Stimulated activated CD8-positive, alpha-beta memory T cell treated with anti-CD3 and anti-CD28 coated beads, Interleukin-12 subunit alpha, Interleukin-12 subunit beta, amount 100 ng/mL, for 1 hour (primary cell): ENCODE data around the gene CACNB4.
"Not testable (repeated sequence)": the region's sequence is repeated elsewhere in the genome, so short reads cannot be mapped to it uniquely, and the experiment has no call there.

Experiments used
- DNase-seq: peaks from one replicate; pipeline ENCODE4 v3.0.0-alpha.2; 2020; ENCODE audit warnings: low read depth

Gene CACNB4

DNA sequence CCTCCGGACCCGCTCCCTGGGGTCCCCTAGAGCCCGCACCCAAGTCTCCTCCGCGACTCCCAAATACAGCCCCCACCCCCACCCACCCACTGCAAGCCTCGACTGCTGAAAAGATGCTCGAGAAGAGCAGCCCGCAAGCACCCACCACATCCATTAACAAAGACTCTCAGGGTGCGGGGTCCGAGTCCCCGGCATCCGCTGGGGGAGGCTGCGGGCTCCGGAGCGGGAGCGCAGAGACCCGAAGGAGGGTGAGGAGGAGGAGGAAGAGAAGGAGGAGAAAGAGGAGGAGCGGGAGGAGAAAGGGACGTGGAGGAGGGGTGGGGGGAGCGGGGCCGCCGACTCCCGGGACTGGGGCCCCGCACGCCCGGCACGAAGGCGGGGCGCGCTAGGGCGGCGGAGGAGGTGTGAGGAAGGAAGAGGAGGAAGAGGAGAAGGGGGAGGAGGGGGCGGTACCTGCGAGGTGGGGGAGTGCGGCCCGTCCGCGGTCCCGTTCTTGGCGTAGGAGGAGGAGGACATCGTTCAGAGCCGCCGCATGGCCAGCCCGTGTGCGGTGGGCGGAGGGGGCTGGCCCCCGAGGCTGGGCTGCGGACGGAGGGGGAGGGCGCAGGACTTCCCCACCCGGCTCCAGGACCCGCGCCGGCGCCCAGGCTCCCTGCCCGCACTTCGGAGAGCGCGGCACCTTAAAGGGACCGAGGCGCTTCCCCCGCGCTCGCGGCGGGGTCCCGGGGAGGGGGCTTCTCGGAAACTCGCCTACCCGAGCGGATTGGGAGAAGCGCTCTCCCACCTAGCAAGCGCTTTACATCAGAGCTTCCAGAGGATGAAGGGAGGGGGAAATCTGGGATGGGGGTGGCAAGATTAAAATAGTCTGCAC lies at the start of gene CACNB4:
CACNB4 (minus strand) TSS at position 549 of the 871 bp plus-strand sequence.
- DNase-seq, result no peak

DNA sequence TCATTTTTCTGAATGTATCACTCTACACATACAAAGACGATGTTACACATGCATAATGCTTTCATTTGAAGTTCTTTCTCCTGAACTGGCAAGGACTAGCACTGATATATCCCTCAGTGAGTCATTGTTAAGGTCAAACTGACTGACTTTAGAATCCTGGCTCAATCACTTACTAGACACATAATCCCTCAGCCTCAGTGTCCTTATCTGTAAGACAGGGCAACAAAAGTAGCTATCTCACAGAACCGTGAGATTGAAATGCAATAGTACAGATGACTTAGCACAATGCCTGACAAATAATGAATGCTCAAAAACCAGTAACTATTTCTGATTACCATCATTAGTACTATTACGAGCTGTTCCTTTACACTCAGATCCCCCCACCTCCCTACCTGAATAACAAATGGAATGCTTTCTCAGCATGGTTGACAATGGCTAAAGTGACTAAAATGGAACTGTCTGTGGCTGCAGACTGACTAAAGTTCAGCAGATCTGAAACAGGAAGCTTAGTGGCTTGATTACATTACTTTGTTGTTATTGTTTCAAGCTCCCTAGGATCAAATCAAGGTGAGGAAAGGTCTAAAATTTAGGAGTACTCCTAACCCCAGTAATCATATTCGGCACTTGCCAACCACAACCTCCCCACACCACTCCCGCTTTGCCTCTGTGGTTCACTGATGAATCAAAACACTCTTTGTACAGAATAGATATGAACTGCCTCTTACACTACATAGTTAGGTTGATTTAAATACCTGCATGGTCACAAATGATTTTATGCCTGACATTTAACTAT lies 35.8 kb upstream of the CACNB4 start:
- no peak for DNase-seq

- DNase-seq, result no peak
These were observed 33.5 kb upstream of the CACNB4 start for GRCh38 chr2:152132306-152132705.

- no peak for DNase-seq
These were observed 28.8 kb upstream of the CACNB4 start for GRCh38 chr2:152127628-152128027.

- no peak for DNase-seq
These were observed 27.8 kb upstream of the CACNB4 start for GRCh38 chr2:152126664-152127063.

- no peak for DNase-seq
These were observed 23.3 kb upstream of the CACNB4 start for GRCh38 chr2:152122161-152122560.

DNA sequence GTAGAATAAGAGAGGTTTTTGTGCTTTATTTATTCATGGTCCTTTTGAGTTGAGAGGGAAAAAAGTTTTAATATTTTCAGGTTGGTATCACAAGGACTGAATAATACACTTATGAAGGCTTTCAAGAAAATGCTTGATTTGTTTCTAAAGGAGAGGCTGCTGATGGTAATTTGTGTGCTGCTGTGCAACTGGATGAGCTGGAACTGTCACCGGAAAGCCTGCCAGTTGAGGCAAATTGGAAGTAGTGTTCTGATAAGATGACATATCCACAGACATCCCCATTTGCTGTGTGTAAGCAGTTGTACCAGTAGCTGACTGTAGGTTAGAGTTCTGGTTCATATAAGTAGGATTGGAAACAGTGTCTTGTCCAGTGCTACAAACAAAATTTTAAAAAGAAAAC lies 21.6 kb upstream of the CACNB4 start:
- DNase-seq, result no peak

DNA sequence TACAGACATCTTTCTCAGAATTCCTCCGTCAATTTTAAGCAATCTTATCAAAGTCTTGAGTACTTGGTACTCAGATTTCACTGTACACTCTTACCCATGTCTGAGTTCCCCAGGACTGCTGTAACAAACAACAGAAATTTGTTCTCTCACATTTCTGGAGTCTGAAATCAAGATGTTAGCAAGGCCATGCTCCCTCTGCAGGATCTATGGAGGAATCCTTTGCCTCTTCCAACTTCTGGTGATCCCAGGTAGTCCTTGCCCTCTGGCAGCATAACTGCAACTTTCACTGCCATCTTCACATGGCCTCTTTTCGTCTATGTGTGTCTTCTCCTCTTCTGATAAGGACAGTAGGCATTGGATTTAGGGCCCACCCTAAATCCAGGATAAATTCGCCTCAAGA lies 17.1 kb upstream of the CACNB4 start:
- no peak for DNase-seq

DNA sequence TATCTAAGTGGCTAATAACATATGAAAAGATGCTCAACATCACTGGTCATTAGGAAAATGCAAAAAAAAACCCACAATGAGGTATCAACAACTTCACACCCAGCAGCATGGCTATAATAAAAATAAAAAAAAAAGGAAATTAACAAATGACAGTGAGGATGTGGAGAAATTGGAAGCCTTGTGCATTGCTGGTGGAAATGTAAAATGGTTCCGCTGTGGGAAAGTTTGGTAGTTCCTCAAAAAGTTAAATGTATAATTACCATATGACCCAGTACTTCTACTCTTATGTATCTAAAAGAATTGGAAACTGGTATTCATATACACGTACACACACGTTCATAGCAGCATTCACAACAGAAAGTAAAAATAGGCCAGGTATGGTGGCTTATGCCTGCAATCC lies 15.5 kb upstream of the CACNB4 start:
- no peak for DNase-seq

DNA sequence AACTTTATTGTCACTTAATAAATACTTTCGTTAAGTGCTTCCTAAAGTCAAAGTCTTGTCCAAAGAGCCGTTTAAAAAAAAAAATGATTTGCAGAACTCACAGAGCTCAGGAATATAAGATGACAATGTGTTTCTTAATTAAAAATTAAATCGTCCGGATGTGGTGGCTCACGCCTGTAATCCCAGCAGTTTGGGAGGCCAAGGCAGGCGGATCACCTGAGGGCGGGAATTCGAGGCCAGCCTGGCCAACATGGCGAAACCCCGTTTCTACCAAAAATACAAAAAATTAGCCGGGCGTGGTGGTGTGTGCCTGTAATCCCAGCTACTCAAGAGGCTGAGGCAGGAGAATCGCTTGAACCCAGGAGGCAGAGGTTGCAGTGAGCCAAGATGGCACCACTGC lies 8.3 kb upstream of the CACNB4 start:
- not testable (repeated sequence) for DNase-seq

GRCh38 chr2:152106464-152106863 lies 7.6 kb upstream of the CACNB4 start:
- no peak for DNase-seq

GRCh38 chr2:152103271-152103670 lies 4.4 kb upstream of the CACNB4 start:
- DNase-seq, result no peak

- DNase-seq, result no peak
These were observed 2.1 kb upstream of the CACNB4 start for GRCh38 chr2:152100961-152101360.

GRCh38 chr2:152099367-152100050 lies 665 bp upstream of the CACNB4 start:
- no peak for DNase-seq

- DNase-seq, result no peak
These were observed 896 bp downstream of the CACNB4 start for GRCh38 chr2:152097801-152098495.

DNA sequence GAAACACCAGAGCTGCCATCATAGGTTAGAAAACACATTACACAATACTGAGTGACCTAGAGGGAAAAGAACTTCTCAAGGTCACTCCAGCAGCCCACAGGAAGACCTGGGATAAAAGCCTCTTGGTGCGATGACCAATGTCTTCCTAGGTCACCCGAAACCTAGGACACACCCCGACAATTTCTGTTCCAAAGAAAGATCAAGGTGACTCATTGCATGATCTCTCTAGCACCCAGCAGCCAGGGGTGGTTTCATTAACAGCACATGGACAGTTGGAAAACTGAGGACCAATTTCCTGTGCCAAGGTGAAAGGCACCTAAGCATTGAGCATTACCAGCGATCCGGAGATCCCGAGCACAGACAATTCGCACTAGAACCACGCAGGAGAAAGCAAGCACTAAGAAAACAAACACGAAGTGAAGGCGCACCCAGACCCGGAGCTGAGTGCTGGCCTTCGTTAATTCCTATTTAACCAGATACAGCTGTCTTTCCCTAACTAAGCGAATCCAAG lies 1.5 kb downstream of the CACNB4 start:
- no peak for DNase-seq

- no peak for DNase-seq
These were observed 3.7 kb downstream of the CACNB4 start for GRCh38 chr2:152095146-152095545.

DNA sequence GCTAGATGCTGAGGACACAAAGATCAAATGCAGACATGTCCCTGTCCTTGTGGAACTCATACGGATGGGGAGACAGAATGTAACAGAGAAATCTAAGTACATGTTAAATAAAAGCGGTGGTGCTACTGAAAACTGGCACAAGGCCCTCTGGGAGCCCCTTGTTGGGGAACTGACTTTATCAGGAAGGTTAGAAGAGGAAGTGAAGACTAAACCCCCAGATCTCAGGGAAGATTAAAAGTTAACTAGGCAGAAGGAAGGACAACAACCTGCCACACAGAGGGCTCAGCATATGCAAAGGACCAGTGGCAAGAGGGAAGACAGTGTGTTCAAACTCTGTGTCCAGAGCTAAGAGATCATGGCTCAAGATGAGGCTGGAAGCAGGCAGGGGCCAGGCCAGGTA lies 4.8 kb downstream of the CACNB4 start:
- DNase-seq, result no peak

DNA sequence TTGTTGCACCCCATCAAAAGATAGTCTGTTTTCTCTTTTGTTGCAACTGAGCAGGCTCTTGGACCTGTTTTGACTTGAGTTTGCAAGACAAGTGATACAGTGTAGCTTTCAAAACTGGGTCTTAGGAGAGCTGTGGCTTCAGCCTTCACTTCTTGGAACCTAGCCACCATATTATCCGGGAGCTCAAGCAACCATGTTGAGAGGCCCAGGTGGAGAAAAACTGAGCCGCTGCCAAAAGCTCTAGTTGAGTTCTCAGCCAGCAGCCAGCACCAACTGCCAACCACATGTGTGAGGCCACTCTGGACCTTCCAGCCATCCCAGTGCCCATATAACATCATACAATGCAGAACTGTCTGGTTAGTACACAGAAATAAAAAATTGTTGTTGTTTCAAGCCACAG lies 5.4 kb downstream of the CACNB4 start:
- no peak for DNase-seq

DNA sequence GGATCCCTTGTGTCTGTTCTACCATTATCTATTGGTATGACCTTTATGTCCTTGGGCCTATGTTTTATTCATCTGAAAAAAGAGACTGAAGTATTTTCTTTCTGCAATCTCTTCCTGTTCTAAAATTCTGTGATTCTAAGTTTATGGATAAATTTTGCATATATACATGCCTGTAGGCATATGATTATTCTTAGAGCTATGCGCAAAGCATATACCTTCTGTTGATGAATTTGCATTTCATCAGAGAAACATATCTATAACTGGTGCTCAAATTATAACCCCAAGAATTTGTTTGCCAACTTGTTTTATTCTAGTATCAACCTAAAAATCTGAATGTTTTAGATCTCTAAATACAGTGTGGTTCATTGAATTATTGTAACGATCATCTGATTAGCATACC lies 6.7 kb downstream of the CACNB4 start:
- no peak for DNase-seq

DNA sequence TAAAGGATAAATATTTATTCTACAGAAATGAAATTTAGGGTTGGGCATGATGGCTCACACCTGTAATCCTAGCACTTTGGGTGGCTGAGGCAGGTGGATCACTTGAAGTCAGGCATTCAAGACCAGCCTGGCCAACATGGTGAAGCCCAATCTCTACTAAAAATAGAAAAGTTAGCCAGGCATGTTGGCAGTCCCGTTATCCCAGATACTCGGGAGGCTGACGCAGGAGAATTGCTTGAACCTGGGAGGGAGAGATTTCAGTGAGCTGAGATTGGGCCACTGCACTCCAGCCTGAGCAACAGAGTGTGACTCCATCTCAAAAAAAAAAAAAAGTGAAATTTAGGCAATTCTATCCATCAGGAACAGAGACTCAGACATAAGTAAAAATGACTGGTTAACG lies 8.1 kb downstream of the CACNB4 start:
- DNase-seq, result not testable (repeated sequence)

GRCh38 chr2:152089238-152089637 lies 9.6 kb downstream of the CACNB4 start:
- no peak for DNase-seq
